MM.1S (cell line): ENCODE results near the gene PTCSC3.

Source experiments
- DNase-seq: peaks from one replicate; pipeline ENCODE4 v3.0.0-alpha.2; 2015
- H2AFZ ChIP-seq: fragments of 300-600 bp; sonication (generic); 2 replicates; pipeline ENCODE4 v1.6.0; 2016; ENCODE audit warnings: antibody characterized with exemption, low read length
- H3F3A ChIP-seq: fragments of 300-600 bp; sonication (generic); 2 replicates; pipeline ENCODE4 v1.6.1; 2016; ENCODE audit warnings: mild to moderate bottlenecking, antibody characterized with exemption, low read length, moderate library complexity, mixed read lengths; ENCODE audit not compliant: insufficient read depth
- H3K27ac ChIP-seq: fragments of 300-600 bp; sonication (generic); 2 replicates; pipeline ENCODE4 v1.5.1; 2016; ENCODE audit warnings: mild to moderate bottlenecking, low read length
- H3K27me3 ChIP-seq: fragments of 300-600 bp; sonication (generic); replicated peaks from 2 replicates; pipeline ENCODE4 v1.6.0; 2016; ENCODE audit warnings: low read length; ENCODE audit not compliant: insufficient read depth
- H3K36me3 ChIP-seq: fragments of 300-600 bp; sonication (generic); replicated peaks from 2 replicates; pipeline ENCODE4 v1.6.1; 2016; ENCODE audit warnings: mild to moderate bottlenecking, low read length, mixed read lengths; ENCODE audit not compliant: insufficient read depth
- H3K4me1 ChIP-seq: fragments of 300-600 bp; sonication (generic); 2 replicates; pipeline ENCODE4 v1.6.1; 2016; ENCODE audit warnings: low read length, mixed read lengths
- H3K4me2 ChIP-seq: fragments of 300-600 bp; sonication (generic); 2 replicates; pipeline ENCODE4 v1.6.0; 2016; ENCODE audit warnings: low read depth, low read length
- H3K4me3 ChIP-seq: fragments of 300-600 bp; sonication (generic); 2 replicates; pipeline ENCODE4 v1.5.1; 2016; ENCODE audit warnings: low read length, mixed read lengths
- H3K79me2 ChIP-seq: fragments of 300-600 bp; sonication (generic); 2 replicates; pipeline ENCODE4 v1.6.1; 2016; ENCODE audit warnings: mixed run types, low read length, mixed read lengths
- H3K9ac ChIP-seq: fragments of 300-600 bp; sonication (generic); 2 replicates; pipeline ENCODE4 v1.6.1; 2016; ENCODE audit warnings: low read length, mixed read lengths
- H3K9me2 ChIP-seq: fragments of 300-600 bp; sonication (generic); replicated peaks from 2 replicates; pipeline ENCODE4 v1.6.1; 2016; ENCODE audit warnings: mild to moderate bottlenecking, low read length, mixed read lengths; ENCODE audit not compliant: insufficient read depth
- H3K9me3 ChIP-seq: fragments of 300-600 bp; sonication (generic); replicated peaks from 2 replicates; pipeline ENCODE4 v1.6.1; 2016; ENCODE audit warnings: mild to moderate bottlenecking, low read length, mixed read lengths; ENCODE audit not compliant: insufficient read depth
- H4K20me1 ChIP-seq: fragments of 300-600 bp; sonication (generic); 2 replicates; pipeline ENCODE4 v1.6.1; 2016; ENCODE audit warnings: mild to moderate bottlenecking, low read length, moderate library complexity, mixed read lengths; ENCODE audit not compliant: insufficient read depth
- EZH2 ChIP-seq: fragments of 300-600 bp; sonication (generic); optimal IDR thresholded peaks from 2 replicates; pipeline ENCODE3; 2017; ENCODE audit warnings: low read depth, mild to moderate bottlenecking, antibody characterized with exemption, low read length, mixed read lengths
- EZH2phosphoT487 ChIP-seq: fragments of 300-600 bp; sonication (generic); IDR thresholded peaks from 2 replicates; pipeline ENCODE4 v1.6.1; 2018; ENCODE audit warnings: antibody characterized with exemption, low read length
- TF ChIP-seq, protein P1 (sequence below): fragments of 300-600 bp; sonication (generic); IDR thresholded peaks from 2 replicates; pipeline ENCODE4 v1.5.1; 2016; ENCODE audit warnings: antibody characterized with exemption, low read length, mixed read lengths

PTCSC3 gene

DNA sequence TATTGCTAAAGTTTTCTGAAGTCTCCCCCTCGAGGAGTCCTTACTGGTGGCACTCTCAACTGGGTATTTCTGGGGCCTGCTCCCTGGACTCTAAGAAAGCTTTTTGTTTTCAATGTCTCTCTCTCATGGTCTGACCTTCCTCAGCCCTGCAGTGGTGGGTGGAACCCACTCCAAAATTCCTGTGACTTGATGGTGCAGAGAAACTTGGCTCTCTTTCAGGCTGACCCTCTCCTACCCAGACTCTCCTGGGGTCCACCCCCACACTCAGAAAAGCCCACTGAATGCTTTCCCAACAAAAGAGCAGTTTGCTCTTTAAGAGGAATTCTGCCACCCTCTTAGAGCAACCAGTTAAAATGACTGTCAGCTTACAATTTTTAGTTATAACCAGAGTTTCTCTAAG is 967 bp upstream of the PTCSC3 start:
- Histone ChIP-seq H3K27me3 (no peaks in the 10 kb centered on the region), H4K20me1 (no peaks in the 10 kb centered on the region), H3K79me2 (no peaks in the 10 kb centered on the region), H2AFZ (no peak overlapping the region), H3F3A (no peaks in the 10 kb centered on the region), H3K4me3 (no peak overlapping the region), H3K9me2 (no peaks in the 10 kb centered on the region), H3K9ac (no peak overlapping the region), H3K27ac (no peak overlapping the region), H3K36me3 (no peaks in the 10 kb centered on the region), H3K4me1 (no peaks in the 10 kb centered on the region), H3K4me2 (no peak overlapping the region), H3K9me3 (no peaks in the 10 kb centered on the region)
- no peak for DNase-seq
- TF ChIP-seq EZH2 (no peak), EZH2phosphoT487 (no peak)
- TF ChIP-seq, protein P1, sequence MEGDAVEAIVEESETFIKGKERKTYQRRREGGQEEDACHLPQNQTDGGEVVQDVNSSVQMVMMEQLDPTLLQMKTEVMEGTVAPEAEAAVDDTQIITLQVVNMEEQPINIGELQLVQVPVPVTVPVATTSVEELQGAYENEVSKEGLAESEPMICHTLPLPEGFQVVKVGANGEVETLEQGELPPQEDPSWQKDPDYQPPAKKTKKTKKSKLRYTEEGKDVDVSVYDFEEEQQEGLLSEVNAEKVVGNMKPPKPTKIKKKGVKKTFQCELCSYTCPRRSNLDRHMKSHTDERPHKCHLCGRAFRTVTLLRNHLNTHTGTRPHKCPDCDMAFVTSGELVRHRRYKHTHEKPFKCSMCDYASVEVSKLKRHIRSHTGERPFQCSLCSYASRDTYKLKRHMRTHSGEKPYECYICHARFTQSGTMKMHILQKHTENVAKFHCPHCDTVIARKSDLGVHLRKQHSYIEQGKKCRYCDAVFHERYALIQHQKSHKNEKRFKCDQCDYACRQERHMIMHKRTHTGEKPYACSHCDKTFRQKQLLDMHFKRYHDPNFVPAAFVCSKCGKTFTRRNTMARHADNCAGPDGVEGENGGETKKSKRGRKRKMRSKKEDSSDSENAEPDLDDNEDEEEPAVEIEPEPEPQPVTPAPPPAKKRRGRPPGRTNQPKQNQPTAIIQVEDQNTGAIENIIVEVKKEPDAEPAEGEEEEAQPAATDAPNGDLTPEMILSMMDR, result no peak

DNA sequence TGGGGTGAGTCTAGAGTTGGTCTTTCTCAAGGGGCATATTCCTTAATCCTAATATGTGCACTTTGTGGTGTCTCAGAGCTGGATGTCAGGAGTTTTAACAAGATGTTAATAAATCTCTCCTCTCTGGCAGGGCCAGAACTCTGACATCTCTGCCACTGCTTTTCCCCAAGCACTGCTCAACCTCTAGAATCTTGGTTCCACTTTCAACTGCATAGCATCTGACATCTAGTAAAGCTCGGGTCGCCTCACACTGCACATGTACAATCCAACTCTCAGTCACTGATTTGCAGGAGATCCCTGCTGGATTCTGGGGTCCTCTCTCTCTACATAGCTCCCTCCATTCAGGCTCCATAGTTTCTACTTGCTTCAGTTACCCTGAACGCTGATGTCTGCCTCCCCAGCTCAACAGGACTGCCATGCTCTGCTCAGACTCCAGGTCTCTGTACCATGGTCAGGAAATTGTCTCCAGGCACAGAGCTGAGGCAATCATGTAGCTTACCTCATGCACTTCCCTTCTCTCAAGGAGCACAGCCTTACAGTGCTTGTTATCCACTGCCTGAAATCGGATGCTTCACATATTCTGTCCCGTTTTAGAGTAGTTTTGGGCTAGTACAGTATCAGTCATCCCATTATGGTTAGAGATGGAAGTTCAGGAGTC is 1.6 kb downstream of the PTCSC3 start:
- H3K27me3 ChIP-seq, result no peaks in the 10 kb centered on the region

DNA sequence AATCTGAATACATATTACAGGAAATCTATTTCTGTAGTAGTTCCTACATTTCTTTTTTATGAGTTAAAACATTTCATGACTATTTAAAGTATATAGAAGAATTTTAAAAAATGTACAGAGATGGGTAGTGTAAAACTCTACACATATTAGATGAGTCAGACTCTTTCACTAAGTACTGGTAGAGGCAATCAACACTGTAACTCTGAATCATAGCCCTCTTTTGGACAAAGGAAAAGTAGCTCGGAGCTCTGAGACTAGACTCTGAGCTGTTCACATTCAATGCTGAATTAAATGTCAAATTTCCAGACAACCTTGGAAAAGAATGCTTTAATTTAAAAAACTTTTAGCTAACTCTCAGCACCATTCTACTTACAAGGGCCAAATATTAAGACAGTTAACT is 3.4 kb downstream of the PTCSC3 start:
- H3K79me2 ChIP-seq, result no peaks in the 10 kb centered on the region
- H3K27me3 ChIP-seq, result no peaks in the 10 kb centered on the region
- H3K9ac ChIP-seq, result no peak overlapping the region
- no peak overlapping the region for H3K4me2 ChIP-seq
- H3K36me3 ChIP-seq, result no peaks in the 10 kb centered on the region
- no peaks in the 10 kb centered on the region for H3F3A ChIP-seq
- H3K9me2 ChIP-seq, result no peaks in the 10 kb centered on the region
- H2AFZ ChIP-seq, result no peak overlapping the region
- DNase-seq, result no peak
- no peaks in the 10 kb centered on the region for H3K9me3 ChIP-seq
- H3K27ac ChIP-seq, result no peak overlapping the region
- H3K4me3 ChIP-seq, result no peak overlapping the region
- H3K4me1 ChIP-seq, result no peaks in the 10 kb centered on the region
- no peak for TF ChIP-seq EZH2phosphoT487
- TF ChIP-seq, protein P1, result no peak
- no peak for TF ChIP-seq EZH2
- no peaks in the 10 kb centered on the region for H4K20me1 ChIP-seq

More for the DNA sequence above, 1.6 kb downstream of the PTCSC3 start:
- Histone ChIP-seq H3K27ac (no peak overlapping the region), H3F3A (no peaks in the 10 kb centered on the region), H3K4me3 (no peak overlapping the region), H4K20me1 (no peaks in the 10 kb centered on the region), H3K79me2 (no peaks in the 10 kb centered on the region), H3K9me3 (no peaks in the 10 kb centered on the region), H3K36me3 (no peaks in the 10 kb centered on the region), H3K9me2 (no peaks in the 10 kb centered on the region), H2AFZ (no peak overlapping the region), H3K4me1 (no peaks in the 10 kb centered on the region), H3K9ac (no peak overlapping the region), H3K4me2 (no peak overlapping the region)
- no peak for DNase-seq
- TF ChIP-seq EZH2phosphoT487 (no peak), EZH2 (no peak)
- TF ChIP-seq, protein P1, result no peak
